Endothelial cell of umbilical vein (primary cell): Measurements from ENCODE around the gene SLC19A1. TPM values are rescaled to one million over a fixed set of nuclear protein-coding genes. Genes with fewer than 3 reads are reported as not detected.

Experiments
- BruUV-seq: library from RNA; stranded (reverse); fragments of 400-500 nt; replicated peaks from 2 replicates; lab custom pipeline; 2021; lab: Mats Ljungman, UMichigan
- CTCF ChIA-PET: fragments of 300-600, 350-600 bp; sonication (Branson Sonifier 250); formaldehyde crosslinking; loops from one replicate; lab custom pipeline; 2021; ENCODE audit warnings: antibody characterized with exemption, inconsistent platforms; lab: Charles Lee
- POLR2A ChIA-PET: fragments of 300-600, 350-600 bp; sonication (Branson Sonifier 250); formaldehyde crosslinking; loops from one replicate; lab custom pipeline; 2021; ENCODE audit warnings: antibody characterized with exemption, inconsistent platforms; lab: Charles Lee
- DNase-seq: peaks from one replicate; pipeline ENCODE4 v3.0.0-alpha.2; 2011; ENCODE audit warnings: low read depth, low spot score
- FAIRE-seq: peaks from 2 replicates; lab custom pipeline; 2011; peaks lifted over from hg19 to GRCh38; lab: Jason Lieb, UNC
- H2AFZ ChIP-seq: 2 replicates; pipeline ENCODE4 v1.6.0; 2012; ENCODE audit warnings: low read depth, low read length, control low read depth, inconsistent platforms
- H3K27ac ChIP-seq: 2 replicates; pipeline ENCODE4 v1.5.1; 2011; ENCODE audit warnings: low read depth, mild to moderate bottlenecking, control low read depth, low read length, moderate library complexity; ENCODE audit not compliant: insufficient read depth
- H3K27me3 ChIP-seq, 2 experiments: 2 replicates each; pipeline versions ENCODE4 v1.6.0 to v1.6.1; 2011; ENCODE audit warnings: low read length in 2 of 2, mixed read lengths in 1 of 2; ENCODE audit not compliant: control insufficient read depth in 2 of 2, insufficient read depth in 2 of 2
- H3K36me3 ChIP-seq, 2 experiments: 2 replicates in 1 of 2; 3 replicates in 1 of 2; pipeline ENCODE4 v1.5.1; 2011; ENCODE audit warnings: low read length in 2 of 2, mild to moderate bottlenecking in 1 of 2, moderate library complexity in 1 of 2; ENCODE audit not compliant: control insufficient read depth in 2 of 2, insufficient read depth in 2 of 2; ENCODE audit errors: extremely low read depth in 1 of 2
- H3K4me1 ChIP-seq: 3 replicates; pipeline ENCODE4 v1.5.1; 2011; ENCODE audit warnings: mild to moderate bottlenecking, low read length; ENCODE audit not compliant: control insufficient read depth, insufficient read depth; ENCODE audit errors: extremely low read depth
- H3K4me2 ChIP-seq: 2 replicates; pipeline ENCODE4 v1.6.1; 2011; ENCODE audit warnings: low read length, control low read depth, mixed read lengths; ENCODE audit not compliant: insufficient read depth
- H3K4me3 ChIP-seq, 3 experiments: fragments of 200-600 bp in 1 of 3; sonication (generic), shearing (Covaris generic) in 1 of 3; replicated peaks in 1 of 3; 2 replicates each; pipeline ENCODE4 v1.5.1; 2011 to 2016; ENCODE audit warnings: control low read depth in 3 of 3, low read length in 3 of 3, mild to moderate bottlenecking in 2 of 3, inconsistent platforms in 1 of 3, low read depth in 1 of 3, moderate library complexity in 1 of 3; ENCODE audit not compliant: insufficient read depth in 1 of 3
- H3K79me2 ChIP-seq: 2 replicates; pipeline ENCODE4 v1.6.0; 2012; ENCODE audit warnings: low read length, inconsistent platforms; ENCODE audit not compliant: control insufficient read depth, insufficient read depth
- H3K9ac ChIP-seq: replicated peaks from 2 replicates; pipeline ENCODE3; 2011; ENCODE audit warnings: low read length, control low read depth; ENCODE audit not compliant: insufficient read depth; ENCODE audit errors: extremely low read depth
- H3K9me1 ChIP-seq: replicated peaks from 3 replicates; pipeline ENCODE4 v1.6.0; 2011; ENCODE audit warnings: mild to moderate bottlenecking, low read length; ENCODE audit not compliant: control insufficient read depth, insufficient read depth; ENCODE audit errors: extremely low read depth
- H3K9me3 ChIP-seq: replicated peaks from 2 replicates; pipeline ENCODE4 v1.5.1; 2012; ENCODE audit warnings: low read length, inconsistent platforms; ENCODE audit not compliant: control insufficient read depth, insufficient read depth
- H4K20me1 ChIP-seq: replicated peaks from 2 replicates; pipeline ENCODE3; 2011; ENCODE audit warnings: mild to moderate bottlenecking, low read length; ENCODE audit not compliant: control insufficient read depth, insufficient read depth; ENCODE audit errors: extremely low read depth
- CTCF ChIP-seq, 2 donors: IDR thresholded peaks; 1 replicate in 1 of 2; 2 replicates in 1 of 2; pipeline ENCODE4 v1.5.1; 2011; ENCODE audit warnings: low read length in 2 of 2, mild to moderate bottlenecking in 2 of 2, moderate library complexity in 2 of 2, control low read depth in 1 of 2, inconsistent platforms in 1 of 2, low read depth in 1 of 2; ENCODE audit not compliant: insufficient read depth in 1 of 2; ENCODE audit errors: extremely low read depth in 1 of 2
- EZH2 ChIP-seq: IDR thresholded peaks from 2 replicates; pipeline ENCODE4 v1.6.1; 2012; ENCODE audit warnings: borderline replicate concordance, low read depth, mild to moderate bottlenecking, moderate library complexity, low read length, inconsistent platforms; ENCODE audit not compliant: severe bottlenecking
- FOS ChIP-seq: IDR thresholded peaks from 2 replicates; pipeline ENCODE4 v1.6.1; 2011; ENCODE audit warnings: mild to moderate bottlenecking, low read length, moderate library complexity, borderline replicate concordance; ENCODE audit not compliant: insufficient read depth
- GATA2 ChIP-seq: IDR thresholded peaks from 2 replicates; pipeline ENCODE4 v1.7.0; 2011; ENCODE audit warnings: low read depth, mild to moderate bottlenecking, moderate library complexity, mixed read lengths, low read length; ENCODE audit not compliant: insufficient read length, insufficient read depth
- JUN ChIP-seq: IDR thresholded peaks from 2 replicates; pipeline ENCODE4 v1.6.1; 2011; ENCODE audit warnings: borderline replicate concordance, low read depth; ENCODE audit not compliant: insufficient read length, insufficient read depth
- MAX ChIP-seq: IDR thresholded peaks from 2 replicates; pipeline ENCODE4 v1.6.1; 2011; ENCODE audit not compliant: insufficient read depth, insufficient read length
- MYC ChIP-seq: IDR thresholded peaks from one replicate; pipeline ENCODE4 v1.6.1; 2011; ENCODE audit warnings: mild to moderate bottlenecking, low read depth, low read length
- POLR2A ChIP-seq: IDR thresholded peaks from 2 replicates; pipeline ENCODE4 v1.6.1; 2012; ENCODE audit warnings: low read depth, mild to moderate bottlenecking, control low read depth, low read length
- POLR2AphosphoS5 ChIP-seq: IDR thresholded peaks from 2 replicates; pipeline ENCODE4 v1.6.1; 2012; ENCODE audit warnings: low read depth, mild to moderate bottlenecking, control low read depth, low read length, moderate library complexity; ENCODE audit not compliant: insufficient read depth
- dilution Hi-C: fragments of 300-500 bp; cut with MboI; formaldehyde crosslinking; loops from one replicate; pipeline ENCODE4 v1.15.0; 2019; ENCODE audit warnings: low sequenced_read_pairs; ENCODE audit not compliant: extremely low pct_ligation_motif_present
- intact Hi-C: fragments of 100-400 bp; cut with micrococcal nuclease; formaldehyde crosslinking; loops from one replicate; pipeline ENCODE4 v1.10.0; 2022
- polyA plus RNA-seq, 4 experiments: library from polyadenylated mRNA; depleted of rRNA in 3 of 4; stranded (reverse) in 3 of 4; unstranded in 1 of 4; fragments of >200 nt; gene quantifications; 2 replicates each; pipeline versions ENCODE4 v1.2.1 to v1.2.3, GENCODE V29; 2011 to 2012; ENCODE audit warnings: missing spikeins in 1 of 4
- total RNA-seq: library from RNA; stranded (reverse); gene quantifications from 2 replicates; pipeline ENCODE4 v1.2.3, GENCODE V29; 2021

Gene SLC19A1
- total and polyA plus RNA-seq, 2 donors (not counting 3 experiments of a cell fraction or from before 2014, with no cell fraction given), result 36.3 to 54.6 TPM

GRCh38 chr21:45491623-45492022, 50.6 kb downstream of the SLC19A1 start:
- H3K9ac ChIP-seq, result no peak overlapping the region
- no peaks in the 10 kb centered on the region for H3K4me1 ChIP-seq
- H3K27ac ChIP-seq, result no peak overlapping the region
- CTCF ChIA-PET, result no interaction called here
- H3K4me2 ChIP-seq, result no peak overlapping the region
- no peak overlapping the region for H3K4me3 ChIP-seq
- intact Hi-C loops, result no loop called here
- BruUV-seq, result no TSS peak
- peaks cover 6 to 43% of the 10 kb centered on the region in 2 experiments for H3K36me3 ChIP-seq
- H2AFZ ChIP-seq, result no peak overlapping the region
- no peaks in the 10 kb centered on the region for H3K9me1 ChIP-seq
- H3K27me3 ChIP-seq, result no peaks in the 10 kb centered on the region
- TF ChIP-seq CTCF (IDR thresholded peaks at IDR 0.05; ENCODE audit: extremely low read depth in 1 of 2, insufficient read depth in 1 of 2, low read depth in 1 of 2, low read length in 2 of 2) (no peak), MYC (no peak), FOS (no peak), EZH2 (no peak), POLR2A (no peak), GATA2 (no peak), POLR2AphosphoS5 (no peak), JUN (no peak), MAX (no peak)
- H3K9me3 ChIP-seq, result no peaks in the 10 kb centered on the region
- dilution Hi-C loops, result no loop called here
- H4K20me1 ChIP-seq, result no peaks in the 10 kb centered on the region
- FAIRE-seq, result no peak
- POLR2A ChIA-PET, result no interaction called here
- no peak for DNase-seq
- no peaks in the 10 kb centered on the region for H3K79me2 ChIP-seq
